GM19193 (cell line): ENCODE measurements around the gene DNAJC30.

Source experiments
- POLR2A ChIP-seq: IDR thresholded peaks from 4 replicates; pipeline ENCODE4 v1.6.1; 2011; ENCODE audit not compliant: insufficient read depth, insufficient read length; ENCODE audit errors: extremely low read depth

DNAJC30 gene

GRCh38 chr7:73699370-73700068 is 16.3 kb upstream of the DNAJC30 start:
- no peak for TF ChIP-seq POLR2A

DNA sequence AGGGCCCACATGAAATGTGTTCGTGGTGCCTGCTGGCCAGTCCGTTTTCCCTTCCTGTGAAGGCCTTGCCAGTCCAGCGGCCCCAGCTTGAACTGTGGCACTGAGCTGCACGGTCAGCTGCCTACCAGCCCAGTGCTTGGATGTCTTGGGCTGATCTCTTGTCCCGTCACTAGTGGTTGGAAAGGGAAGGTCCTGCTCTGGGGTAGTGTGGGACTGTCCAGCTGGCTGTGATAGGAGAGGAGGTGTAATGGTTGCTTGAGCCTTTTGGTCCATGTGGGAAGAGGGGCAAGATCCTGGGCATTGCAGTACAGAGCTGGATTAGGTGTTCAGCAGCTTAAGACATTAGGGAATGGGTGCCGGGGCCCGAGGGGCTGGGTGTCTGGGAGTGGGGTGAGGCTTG is 15.2 kb upstream of the DNAJC30 start:
- no peak for TF ChIP-seq POLR2A

DNA sequence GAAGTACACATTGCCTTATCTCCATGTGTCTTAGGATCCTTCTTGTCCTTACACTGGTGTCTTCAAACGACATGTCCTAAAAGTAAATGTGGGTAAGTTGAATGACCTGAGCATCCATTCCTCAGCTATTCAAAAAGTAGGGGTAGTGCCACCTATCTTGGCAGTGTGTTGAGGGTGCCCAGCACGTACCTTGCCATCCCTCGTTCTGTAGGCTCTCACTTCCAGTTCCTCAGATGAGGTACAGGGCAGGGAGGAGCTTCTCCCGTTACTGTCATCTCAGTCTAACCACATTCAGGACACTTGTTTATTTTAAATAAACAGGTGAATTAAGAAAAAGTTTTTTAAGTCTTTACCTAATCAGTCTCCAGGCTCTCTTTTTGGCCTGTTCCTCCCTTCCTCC is 13.1 kb upstream of the DNAJC30 start:
- no peak for TF ChIP-seq POLR2A

DNA sequence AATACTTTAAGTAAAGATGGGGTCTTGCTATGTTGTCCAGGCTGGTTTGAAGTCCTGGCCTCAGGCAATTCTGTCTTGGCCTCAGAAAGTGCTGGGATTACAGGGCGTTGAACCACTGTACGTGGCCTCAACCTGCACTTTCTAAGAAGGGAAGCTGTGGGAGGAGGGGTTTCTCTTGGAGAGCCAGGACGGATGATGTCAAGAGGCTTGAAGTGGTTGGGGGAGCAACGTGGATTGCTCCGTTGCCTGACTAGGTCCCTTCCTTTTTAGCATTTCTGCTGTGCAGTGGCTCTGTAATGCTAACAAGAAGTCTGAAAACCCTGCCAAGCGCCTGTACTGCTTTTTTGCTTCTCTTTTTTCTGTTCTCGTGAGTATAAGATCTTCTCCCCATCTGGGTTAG is 7.4 kb upstream of the DNAJC30 start:
- TF ChIP-seq POLR2A = no peak

DNA sequence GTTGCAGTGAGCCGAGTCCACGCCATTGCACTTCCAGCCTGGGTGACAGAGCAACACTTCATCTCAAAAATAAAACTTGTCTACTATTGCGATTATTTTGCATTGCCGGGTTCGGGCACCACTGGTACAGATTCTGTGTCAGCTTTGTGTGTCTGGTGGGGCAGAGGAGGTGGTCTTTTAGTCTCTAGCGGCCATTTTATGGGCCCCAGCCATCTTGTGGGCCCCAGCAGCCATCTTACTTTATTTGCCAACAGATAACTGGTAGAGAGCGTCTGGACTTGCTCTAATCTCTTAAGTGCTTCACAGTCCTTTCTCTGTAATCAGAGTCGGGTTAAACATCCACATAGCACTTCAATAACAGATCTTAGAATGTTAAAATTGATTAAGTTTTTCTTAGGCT is 5.0 kb upstream of the DNAJC30 start:
- TF ChIP-seq POLR2A = no peak

DNA sequence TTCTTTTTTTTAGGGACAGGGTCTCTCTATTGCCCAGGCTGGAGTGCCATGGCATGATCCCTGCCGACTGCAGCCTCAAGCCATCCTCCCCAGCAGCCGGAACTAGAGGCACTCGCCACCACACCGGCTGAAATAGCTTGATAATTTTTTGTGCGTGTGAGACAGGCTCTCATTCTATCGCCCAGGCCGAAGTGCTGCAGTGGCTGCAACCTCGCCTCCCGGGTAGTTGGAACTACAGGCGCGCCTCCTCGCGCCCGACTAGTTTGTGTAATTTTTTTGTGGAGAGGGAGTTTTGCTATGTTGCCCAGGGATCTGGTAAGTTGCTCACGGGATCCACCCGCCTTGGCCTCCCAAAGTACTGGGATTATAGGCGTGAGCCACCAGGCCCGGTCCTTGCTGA is 2.1 kb upstream of the DNAJC30 start:
- no peak for TF ChIP-seq POLR2A

DNA sequence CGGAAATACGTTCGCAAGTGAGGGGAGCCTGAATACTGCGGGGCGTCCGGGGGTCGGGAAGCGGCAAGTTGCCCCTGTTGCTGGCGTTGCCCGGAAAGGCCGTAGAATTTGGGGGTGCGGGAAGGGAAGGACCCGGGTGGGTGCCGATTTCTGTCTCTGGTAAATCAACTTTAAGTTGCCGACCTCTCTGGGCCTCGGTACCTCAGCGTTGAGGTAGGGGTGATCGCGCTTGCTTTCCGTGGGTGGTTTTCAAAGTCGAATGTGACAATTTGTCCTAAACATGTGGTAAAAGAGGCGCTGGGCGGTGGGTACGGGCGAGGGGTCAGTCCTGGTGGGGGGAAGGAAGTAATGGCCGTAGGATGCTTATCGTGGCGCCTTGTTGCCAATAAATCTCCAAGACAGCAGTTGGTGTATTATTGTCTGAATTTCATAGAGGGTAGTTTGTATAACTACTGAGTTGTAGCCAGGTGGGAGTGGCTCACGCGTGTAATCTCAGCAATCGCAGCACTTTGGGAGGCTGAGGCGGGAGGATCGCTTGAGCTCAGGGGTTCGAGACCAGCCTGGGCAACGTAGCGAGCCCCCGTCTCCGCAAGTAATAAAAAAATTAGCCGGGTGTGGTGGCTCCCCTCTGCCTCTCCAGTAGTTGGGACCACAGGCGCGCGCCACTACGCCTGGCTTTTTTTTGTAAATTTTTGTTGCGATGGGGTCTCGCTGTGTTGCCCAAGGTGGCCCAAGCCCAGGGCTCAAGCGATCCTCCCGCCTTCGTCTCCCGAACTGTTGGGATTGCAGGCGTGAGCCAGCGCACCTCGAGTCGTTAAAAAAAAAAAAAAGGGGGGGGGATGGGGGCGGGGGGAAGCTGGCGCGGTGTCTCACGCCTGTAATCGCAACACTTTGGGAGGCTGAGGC is 788 bp upstream of the DNAJC30 start:
- TF ChIP-seq POLR2A = no peak

DNA sequence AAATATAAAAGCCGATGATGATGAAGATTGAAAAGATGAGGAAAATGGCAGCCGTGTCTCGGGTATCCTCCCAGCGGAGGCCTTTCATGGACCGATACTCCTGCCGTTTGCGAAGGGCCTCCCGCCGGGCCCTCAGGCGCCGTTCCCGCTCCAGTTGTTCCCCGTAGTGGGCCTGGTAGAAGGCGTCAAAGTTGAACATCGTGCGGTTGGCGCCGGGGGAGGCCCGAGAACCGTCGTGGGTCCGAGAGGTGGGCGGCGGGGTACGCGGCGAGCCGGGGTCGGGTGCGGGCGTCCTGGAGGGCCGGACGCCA is 553 bp downstream of the DNAJC30 start:
- TF ChIP-seq POLR2A = no peak

GRCh38 chr7:73681031-73681430 is 2.2 kb downstream of the DNAJC30 start:
- no peak for TF ChIP-seq POLR2A

DNA sequence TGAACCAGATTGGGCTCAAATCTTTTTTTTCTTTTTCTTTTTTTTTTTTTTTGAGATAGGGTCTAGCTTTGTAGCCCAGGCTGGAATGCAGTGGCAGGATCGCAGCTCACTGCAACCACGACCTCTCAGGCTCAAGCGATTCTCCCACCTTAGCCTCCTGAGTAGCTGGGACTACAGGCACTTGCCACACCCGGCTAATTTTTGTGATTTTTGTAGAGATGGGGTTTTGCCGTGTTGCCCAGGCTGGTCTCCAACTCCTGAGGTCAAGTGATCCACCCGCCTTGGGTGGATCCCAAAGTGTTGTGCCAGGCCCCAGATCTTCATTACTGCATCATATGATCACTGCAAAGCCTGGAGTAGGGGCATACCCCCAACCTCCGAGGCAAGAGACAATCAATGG is 2.8 kb downstream of the DNAJC30 start:
- no peak for TF ChIP-seq POLR2A

GRCh38 chr7:73679709-73680108 is 3.5 kb downstream of the DNAJC30 start:
- no peak for TF ChIP-seq POLR2A

DNA sequence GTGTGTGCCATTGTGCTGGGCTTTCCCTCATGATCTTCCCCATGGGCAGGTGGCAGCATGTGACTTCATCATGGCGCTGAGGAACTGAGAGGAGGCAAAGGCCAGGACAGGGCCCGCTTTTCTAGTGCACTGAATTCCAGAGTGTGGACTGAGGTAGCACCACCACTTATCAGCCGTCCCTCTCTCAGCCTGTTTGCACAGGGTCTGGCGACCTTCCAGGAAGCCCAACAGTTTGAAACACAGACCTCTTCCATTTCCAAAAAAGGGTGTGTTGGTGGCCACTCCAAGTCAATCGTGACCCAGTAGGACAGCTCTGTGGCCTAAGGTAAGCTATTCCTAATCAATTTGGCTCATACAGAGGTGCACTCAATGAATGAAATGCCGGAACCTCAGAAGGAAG is 4.4 kb downstream of the DNAJC30 start:
- TF ChIP-seq POLR2A = no peak

- no peak for TF ChIP-seq POLR2A
Observed at GRCh38 chr7:73674468-73675124, 8.7 kb downstream of the DNAJC30 start.

- no peak for TF ChIP-seq POLR2A
Observed at GRCh38 chr7:73671857-73672445, 11.3 kb downstream of the DNAJC30 start.

GRCh38 chr7:73671322-73671661 is 12.0 kb downstream of the DNAJC30 start:
- no peak for TF ChIP-seq POLR2A

- TF ChIP-seq POLR2A = no peak
Observed at GRCh38 chr7:73669858-73670385, 13.3 kb downstream of the DNAJC30 start.

DNA sequence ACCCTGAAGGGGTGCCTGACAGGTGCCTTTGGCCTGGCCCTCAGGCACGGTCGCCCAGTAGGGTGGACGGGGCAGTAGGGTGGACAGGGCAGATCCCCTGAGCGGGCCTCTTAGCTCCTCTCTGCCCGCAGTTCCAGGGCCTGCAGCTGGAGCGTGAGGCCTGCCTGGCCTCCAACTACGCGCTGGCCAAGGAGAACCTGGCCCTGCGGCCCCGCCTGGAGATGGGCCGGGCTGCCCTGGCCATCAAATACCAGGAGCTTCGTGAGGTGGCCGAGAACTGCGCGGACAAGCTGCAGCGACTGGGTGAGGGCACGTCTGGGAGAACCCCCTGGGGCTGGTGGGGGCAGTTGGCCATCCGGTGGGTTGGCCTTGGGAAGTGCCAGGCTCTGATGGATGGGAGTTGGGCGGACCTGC is 14.0 kb downstream of the DNAJC30 start:
- no peak for TF ChIP-seq POLR2A
